A673 (cell line): ENCODE measurements around the gene TNP2.

Source experiments
- CTCF ChIP-seq: fragments of 300-800, 200-600 bp; sonication (generic); conservative IDR thresholded peaks from 2 replicates; pipeline ENCODE4 v1.5.1; 2017; ENCODE audit warnings: low read depth, mild to moderate bottlenecking, antibody characterized with exemption, low read length, moderate library complexity, mixed read lengths
- EZH2 ChIP-seq: fragments of 200-600 bp; sonication (generic); IDR thresholded peaks from 2 replicates; pipeline ENCODE4 v1.6.1; 2017; ENCODE audit warnings: borderline replicate concordance, low read depth, mild to moderate bottlenecking, mixed read lengths, antibody characterized with exemption, low read length; ENCODE audit not compliant: poor library complexity, severe bottlenecking

GRCh38 chr16:11218604-11218962, 50.5 kb downstream of the TNP2 start:
- TF ChIP-seq CTCF (peak; percentile 61), EZH2 (no peak)
